ENCODE results near the gene MED15.

The MED15 gene

GRCh38 chr22:20517841-20518592, 10.6 kb downstream of the MED15 start:
- peaks cover 18% of the 10 kb centered on the region for H3K4me1 ChIP-seq (ENCODE audit: control insufficient read depth, insufficient read depth, low read length)
- H3K9ac ChIP-seq (ENCODE audit: low read length) = no peak overlapping the region
- H3K9me3 ChIP-seq (ENCODE audit: control insufficient read depth, low read length) = no peaks in the 10 kb centered on the region
- H3K4me3 ChIP-seq (ENCODE audit: low read length) = no peak overlapping the region
- no peaks in the 10 kb centered on the region for H3K36me3 ChIP-seq (ENCODE audit: control insufficient read depth, insufficient read depth, low read length)
- H3K27me3 ChIP-seq (ENCODE audit: control insufficient read depth, insufficient read depth, low read length) = no peaks in the 10 kb centered on the region

DNA sequence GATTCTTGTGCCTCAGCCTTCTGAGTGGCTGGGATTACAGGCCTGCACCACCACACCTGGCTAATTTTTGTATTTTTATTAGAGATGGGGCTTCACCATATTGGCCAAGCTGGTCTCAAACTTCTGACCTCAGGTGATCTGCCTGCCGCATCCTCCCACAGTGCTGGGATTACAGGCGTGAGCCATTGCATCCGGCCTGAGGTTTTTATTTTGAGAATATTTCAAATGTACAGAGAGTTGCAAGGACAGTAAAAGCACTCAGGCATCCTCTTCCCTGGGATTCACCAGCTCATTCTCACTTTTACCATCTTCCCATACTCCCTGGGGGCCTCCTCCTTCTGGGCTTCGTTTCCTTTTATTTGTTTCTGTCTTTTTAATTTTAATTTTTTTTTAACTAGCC, 12.1 kb downstream of the MED15 start:
- no peak overlapping the region for H3K4me3 ChIP-seq (ENCODE audit: low read length)
- H3K9ac ChIP-seq (ENCODE audit: low read length) = no peak overlapping the region
- peaks cover 24% of the 10 kb centered on the region for H3K4me1 ChIP-seq (ENCODE audit: control insufficient read depth, insufficient read depth, low read length)
- no peaks in the 10 kb centered on the region for H3K9me3 ChIP-seq (ENCODE audit: control insufficient read depth, low read length)
- no peaks in the 10 kb centered on the region for H3K36me3 ChIP-seq (ENCODE audit: control insufficient read depth, insufficient read depth, low read length)
- no peaks in the 10 kb centered on the region for H3K27me3 ChIP-seq (ENCODE audit: control insufficient read depth, insufficient read depth, low read length)

DNA sequence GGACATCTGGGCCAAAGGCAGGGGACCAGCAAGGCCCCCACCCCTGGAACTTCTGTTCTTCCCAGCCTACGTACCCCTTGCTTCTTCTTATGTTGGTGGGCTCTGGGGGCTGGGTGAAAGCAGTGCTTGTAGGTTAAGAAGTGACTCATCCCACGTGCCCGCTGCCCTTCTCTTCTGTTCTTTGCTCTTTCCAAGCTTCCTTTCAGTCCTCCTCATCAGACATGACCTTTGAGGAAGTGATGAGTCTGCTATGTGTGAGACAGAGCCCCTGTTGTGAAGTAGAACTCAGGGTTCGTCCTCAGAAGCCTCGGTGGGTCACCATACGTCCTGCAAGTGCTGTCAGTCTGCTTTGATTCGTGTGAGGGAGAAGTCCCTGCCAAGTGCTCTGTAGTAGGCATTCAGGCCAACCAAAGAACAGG, 12.7 kb downstream of the MED15 start:
- Histone ChIP-seq H3K4me1 (ENCODE audit: control insufficient read depth, insufficient read depth, low read length) (peaks cover 19% of the 10 kb centered on the region), H3K9ac (ENCODE audit: low read length) (no peak overlapping the region), H3K9me3 (ENCODE audit: control insufficient read depth, low read length) (no peaks in the 10 kb centered on the region), H3K36me3 (ENCODE audit: control insufficient read depth, insufficient read depth, low read length) (no peaks in the 10 kb centered on the region), H3K4me3 (ENCODE audit: low read length) (no peak overlapping the region), H3K27me3 (ENCODE audit: control insufficient read depth, insufficient read depth, low read length) (no peaks in the 10 kb centered on the region)

DNA sequence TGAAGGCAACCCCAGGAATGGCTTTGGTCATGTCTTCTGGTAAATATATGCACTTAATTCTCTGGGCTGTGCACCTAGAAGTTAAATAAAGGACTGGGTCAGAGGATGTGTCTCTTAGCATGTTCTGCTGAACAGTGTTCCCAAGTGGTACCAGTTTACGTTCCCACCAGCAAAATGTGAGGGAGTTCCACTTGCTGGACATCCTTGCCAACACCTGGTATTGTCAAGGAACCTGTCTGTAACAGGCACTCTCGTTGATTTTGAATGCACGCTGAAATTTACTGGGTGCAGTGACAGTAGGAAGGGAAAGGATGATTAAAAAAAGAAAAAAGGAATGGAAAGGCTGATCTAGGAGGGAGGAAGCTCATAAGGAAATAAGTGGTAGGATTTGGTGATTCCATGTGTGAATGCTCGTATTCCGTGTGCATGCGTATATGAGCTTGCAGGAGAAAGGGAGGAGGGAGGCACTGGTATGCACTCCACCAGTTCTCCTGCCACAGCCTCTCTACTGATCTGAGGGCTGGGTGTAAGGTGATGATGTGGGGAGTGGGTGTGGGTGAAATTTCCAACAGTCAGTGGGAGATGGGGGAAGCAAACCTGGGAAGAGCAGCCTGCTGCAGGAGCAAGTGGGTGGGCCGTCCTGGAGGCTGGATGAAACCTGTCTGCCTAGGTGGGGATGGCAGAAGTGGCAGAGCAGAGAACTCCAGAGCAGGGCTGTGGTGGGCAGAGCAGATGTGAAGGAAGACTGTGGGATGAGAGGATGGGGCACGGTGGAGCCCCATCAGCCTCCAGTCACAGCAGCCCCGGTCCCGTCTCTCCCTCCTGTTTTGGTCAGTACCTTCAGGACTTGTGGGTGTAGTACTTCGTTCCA, 15.0 kb downstream of the MED15 start:
- no peak overlapping the region for H3K9ac ChIP-seq (ENCODE audit: low read length)
- no peaks in the 10 kb centered on the region for H3K9me3 ChIP-seq (ENCODE audit: control insufficient read depth, low read length)
- peaks cover 15% of the 10 kb centered on the region for H3K4me1 ChIP-seq (ENCODE audit: control insufficient read depth, insufficient read depth, low read length)
- no peaks in the 10 kb centered on the region for H3K36me3 ChIP-seq (ENCODE audit: control insufficient read depth, insufficient read depth, low read length)
- H3K27me3 ChIP-seq (ENCODE audit: control insufficient read depth, insufficient read depth, low read length) = no peaks in the 10 kb centered on the region
- H3K4me3 ChIP-seq (ENCODE audit: low read length) = no peak overlapping the region

DNA sequence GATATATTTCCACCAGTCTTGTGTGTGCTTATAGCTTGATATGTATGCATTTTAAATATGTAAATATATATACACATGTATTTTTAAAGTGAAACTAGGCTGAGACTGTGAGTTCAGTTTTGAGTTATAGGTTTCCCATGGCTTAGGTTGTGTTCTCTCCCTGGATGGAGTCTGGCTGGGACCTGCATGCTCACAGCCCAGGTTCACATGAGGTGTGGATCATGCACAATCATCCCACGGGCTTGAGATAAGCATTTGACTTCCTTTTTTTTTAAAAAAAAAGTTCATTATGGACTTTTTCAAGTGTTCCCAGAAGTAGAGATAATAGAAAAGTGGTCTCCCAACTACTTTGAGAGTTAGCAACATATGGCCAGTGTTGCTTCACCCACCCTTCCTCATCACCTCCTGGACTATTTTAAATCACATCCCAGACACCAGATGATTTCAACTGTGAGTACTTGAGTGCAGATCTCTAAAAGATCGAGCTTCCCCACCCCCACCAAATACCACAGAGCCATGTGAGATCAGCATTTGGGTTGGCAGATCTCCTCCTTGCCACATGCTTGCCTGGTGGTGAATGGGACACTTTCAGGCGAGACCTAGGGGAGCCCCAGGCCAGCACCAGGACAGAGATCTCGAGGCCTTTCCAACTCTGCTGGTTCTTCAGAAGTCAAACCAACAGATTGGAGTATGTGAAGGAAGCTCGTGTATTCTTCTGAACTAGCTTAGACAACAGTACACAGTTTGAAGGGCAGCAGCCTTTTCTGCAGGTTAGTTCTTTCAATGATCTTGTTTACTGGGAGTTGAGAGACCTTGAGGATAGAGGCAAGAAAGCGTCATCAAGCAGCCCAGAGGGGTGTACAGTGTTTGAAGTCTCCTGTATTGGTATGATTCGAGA, 15.9 kb downstream of the MED15 start:
- H3K9ac ChIP-seq (ENCODE audit: low read length) = no peak overlapping the region

GRCh38 chr22:20524004-20524481, 16.6 kb downstream of the MED15 start:
- no peak overlapping the region for H3K9ac ChIP-seq (ENCODE audit: low read length)
- no peak overlapping the region for H3K4me3 ChIP-seq (ENCODE audit: low read length)
- H3K4me1 ChIP-seq (ENCODE audit: control insufficient read depth, insufficient read depth, low read length) = peaks cover 10% of the 10 kb centered on the region
- H3K27me3 ChIP-seq (ENCODE audit: control insufficient read depth, insufficient read depth, low read length) = no peaks in the 10 kb centered on the region
- peaks cover 9% of the 10 kb centered on the region for H3K36me3 ChIP-seq (ENCODE audit: control insufficient read depth, insufficient read depth, low read length)
- no peaks in the 10 kb centered on the region for H3K9me3 ChIP-seq (ENCODE audit: control insufficient read depth, low read length)

More for the DNA sequence above, 15.9 kb downstream of the MED15 start:
- Histone ChIP-seq H3K27me3 (ENCODE audit: control insufficient read depth, insufficient read depth, low read length) (no peaks in the 10 kb centered on the region), H3K4me1 (ENCODE audit: control insufficient read depth, insufficient read depth, low read length) (peaks cover 10% of the 10 kb centered on the region), H3K36me3 (ENCODE audit: control insufficient read depth, insufficient read depth, low read length) (peaks cover 3% of the 10 kb centered on the region), H3K9me3 (ENCODE audit: control insufficient read depth, low read length) (no peaks in the 10 kb centered on the region), H3K4me3 (ENCODE audit: low read length) (no peak overlapping the region)

GRCh38 chr22:20525048-20525447, 17.6 kb downstream of the MED15 start:
- Histone ChIP-seq H3K4me1 (ENCODE audit: control insufficient read depth, insufficient read depth, low read length) (peaks cover 13% of the 10 kb centered on the region), H3K27me3 (ENCODE audit: control insufficient read depth, insufficient read depth, low read length) (no peaks in the 10 kb centered on the region), H3K9me3 (ENCODE audit: control insufficient read depth, low read length) (no peaks in the 10 kb centered on the region), H3K36me3 (ENCODE audit: control insufficient read depth, insufficient read depth, low read length) (peaks cover 9% of the 10 kb centered on the region), H3K4me3 (ENCODE audit: low read length) (no peak overlapping the region), H3K9ac (ENCODE audit: low read length) (no peak overlapping the region)

- H3K4me1 ChIP-seq (ENCODE audit: control insufficient read depth, insufficient read depth, low read length) = peaks cover 25% of the 10 kb centered on the region
These were observed 18.9 kb downstream of the MED15 start for GRCh38 chr22:20526305-20526627.

DNA sequence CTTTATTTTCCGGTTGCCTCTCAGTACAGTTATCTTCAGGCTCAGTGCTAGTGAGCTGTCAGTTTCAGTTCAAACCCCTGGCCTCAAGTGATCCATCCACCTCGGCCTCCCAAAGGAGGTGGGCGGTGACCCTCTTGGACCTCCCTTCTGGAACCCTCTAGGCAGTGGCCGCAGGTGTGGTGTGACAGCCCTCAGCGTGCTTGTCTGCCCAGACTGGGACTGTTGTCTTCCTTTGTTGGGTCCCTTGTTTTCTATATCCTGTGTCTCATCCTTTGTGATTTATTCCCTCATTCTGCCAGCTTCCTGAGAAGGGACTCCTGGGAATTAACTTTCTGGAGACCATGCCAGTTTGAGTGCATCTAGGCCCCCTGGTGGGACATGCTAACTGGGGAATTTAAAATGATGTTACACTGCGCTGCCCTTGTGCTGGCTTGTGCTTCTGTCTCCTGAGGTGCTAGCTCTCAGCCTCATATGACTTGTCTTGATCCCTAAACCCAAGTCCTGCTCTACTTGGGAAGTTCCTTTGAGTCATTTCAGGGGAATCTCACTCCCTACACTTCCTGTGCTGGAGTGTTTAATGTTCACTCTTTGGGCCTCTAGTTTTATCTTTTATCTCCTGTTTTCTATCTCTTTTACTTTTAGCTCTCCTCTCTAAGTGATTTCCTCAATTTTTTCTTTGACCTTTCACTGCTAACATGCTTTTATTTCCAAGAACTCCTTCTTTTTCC, 19.4 kb downstream of the MED15 start:
- no peak overlapping the region for H3K9ac ChIP-seq (ENCODE audit: low read length)
- H3K4me3 ChIP-seq (ENCODE audit: low read length) = no peak overlapping the region
- H3K27me3 ChIP-seq (ENCODE audit: control insufficient read depth, insufficient read depth, low read length) = no peaks in the 10 kb centered on the region
- H3K36me3 ChIP-seq (ENCODE audit: control insufficient read depth, insufficient read depth, low read length) = peaks cover 9% of the 10 kb centered on the region
- H3K4me1 ChIP-seq (ENCODE audit: control insufficient read depth, insufficient read depth, low read length) = peaks cover 31% of the 10 kb centered on the region
- no peaks in the 10 kb centered on the region for H3K9me3 ChIP-seq (ENCODE audit: control insufficient read depth, low read length)

More at GRCh38 chr22:20526305-20526627, 18.9 kb downstream of the MED15 start:
- peaks cover 9% of the 10 kb centered on the region for H3K36me3 ChIP-seq (ENCODE audit: control insufficient read depth, insufficient read depth, low read length)
- no peak overlapping the region for H3K9ac ChIP-seq (ENCODE audit: low read length)
- H3K9me3 ChIP-seq (ENCODE audit: control insufficient read depth, low read length) = no peaks in the 10 kb centered on the region
- no peak overlapping the region for H3K4me3 ChIP-seq (ENCODE audit: low read length)
- H3K27me3 ChIP-seq (ENCODE audit: control insufficient read depth, insufficient read depth, low read length) = no peaks in the 10 kb centered on the region

DNA sequence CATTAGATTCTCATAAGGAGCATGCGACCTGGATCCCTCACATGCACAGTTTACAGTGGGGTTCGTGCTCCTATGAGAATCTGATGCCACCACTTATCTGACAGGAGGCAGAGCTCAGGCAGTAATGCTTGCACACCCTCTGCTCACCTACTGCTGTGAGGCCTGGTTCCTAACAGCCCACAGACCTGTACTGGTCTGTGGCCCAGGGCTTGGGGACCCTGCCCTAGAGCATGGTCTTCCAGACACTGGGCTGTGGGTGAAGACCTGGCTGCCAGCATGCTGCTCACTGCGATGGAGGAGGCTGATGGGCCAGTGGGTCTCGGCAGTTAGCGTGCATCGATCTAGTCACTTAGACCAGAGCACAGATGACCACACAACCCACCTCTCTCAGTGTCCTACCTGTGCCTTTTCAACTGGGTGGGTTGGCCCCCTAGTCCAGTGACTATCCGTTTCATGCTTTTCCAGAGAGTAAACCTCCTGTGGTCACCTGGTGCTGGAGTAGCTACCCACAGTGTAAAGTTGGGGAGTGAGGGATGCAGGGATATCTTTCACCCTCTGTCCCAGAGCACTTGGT, 21.1 kb downstream of the MED15 start:
- H3K27me3 ChIP-seq (ENCODE audit: control insufficient read depth, insufficient read depth, low read length) = no peaks in the 10 kb centered on the region
- peaks cover 36% of the 10 kb centered on the region for H3K4me1 ChIP-seq (ENCODE audit: control insufficient read depth, insufficient read depth, low read length)
- H3K9me3 ChIP-seq (ENCODE audit: control insufficient read depth, low read length) = no peaks in the 10 kb centered on the region
- H3K9ac ChIP-seq (ENCODE audit: low read length) = no peak overlapping the region
- H3K36me3 ChIP-seq (ENCODE audit: control insufficient read depth, insufficient read depth, low read length) = peaks cover 9% of the 10 kb centered on the region
- H3K4me3 ChIP-seq (ENCODE audit: low read length) = no peak overlapping the region
